HepG2 (cell line): Measurements from ENCODE around the gene ARHGAP45. TPM values are rescaled to one million over a fixed set of nuclear protein-coding genes. Genes with fewer than 3 reads are reported as not detected.
A peak's percentile ranks its signal among the peaks of the same experiment; 100 is the strongest.

Experiments
- EED ChIP-seq: sonication (generic); formaldehyde crosslinking; IDR thresholded peaks from 2 replicates; pipeline ENCODE4 v1.5.0; 2020; ENCODE audit warnings: mild to moderate bottlenecking, missing genetic modification reagents
- HNF1B ChIP-seq: sonication (generic); formaldehyde crosslinking; IDR thresholded peaks from 2 replicates; pipeline ENCODE4 v1.5.1; 2020; ENCODE audit warnings: mild to moderate bottlenecking, moderate library complexity, missing genetic modification reagents
- KDM5A ChIP-seq: fragments of 200-600 bp; sonication (generic); IDR thresholded peaks from 2 replicates; pipeline ENCODE4 v1.7.0; 2018; ENCODE audit warnings: antibody characterized with exemption, mild to moderate bottlenecking, low read length, borderline replicate concordance
- KLF11 ChIP-seq: IDR thresholded peaks from 2 replicates; pipeline ENCODE4 v1.6.1; 2016; ENCODE audit warnings: missing compliant biosample characterization
- MAF1 ChIP-seq: sonication (generic); formaldehyde crosslinking; IDR thresholded peaks from 2 replicates; pipeline ENCODE4 v1.5.0; 2020; ENCODE audit warnings: missing genetic modification reagents, borderline replicate concordance
- SOX13 ChIP-seq, 3 experiments: fragments of 450-650 bp in 1 of 3; sonication (generic) in 1 of 3; formaldehyde crosslinking in 1 of 3; IDR thresholded peaks in 2 of 3; conservative IDR thresholded peaks in 1 of 3; 2 replicates each; pipeline versions ENCODE4 v1.5.0 to v1.6.1; 2016 to 2020; ENCODE audit warnings: antibody characterized with exemption in 1 of 3, mild to moderate bottlenecking in 1 of 3, missing compliant biosample characterization in 1 of 3, missing genetic modification reagents in 1 of 3, moderate library complexity in 1 of 3
- SRSF9 ChIP-seq: fragments of 200-400 bp; formaldehyde crosslinking; IDR thresholded peaks from 2 replicates; pipeline ENCODE4 v1.6.1; 2018; ENCODE audit warnings: borderline replicate concordance, mild to moderate bottlenecking, low read depth, low read length; ENCODE audit not compliant: insufficient read depth, poor library complexity, severe bottlenecking
- ZFP82 ChIP-seq: sonication (generic); formaldehyde crosslinking; IDR thresholded peaks from 2 replicates; pipeline ENCODE4 v1.5.1; 2020; ENCODE audit warnings: mild to moderate bottlenecking, missing genetic modification reagents, borderline replicate concordance
- ZNF326 ChIP-seq: sonication (generic); formaldehyde crosslinking; IDR thresholded peaks from 2 replicates; pipeline ENCODE4 v1.4.0; 2020; ENCODE audit warnings: missing genetic modification reagents, borderline replicate concordance
- ZNF44 ChIP-seq: sonication (generic); formaldehyde crosslinking; IDR thresholded peaks from 2 replicates; pipeline ENCODE4 v1.5.1; 2020; ENCODE audit warnings: mild to moderate bottlenecking, missing genetic modification reagents
- ZNF605 ChIP-seq: sonication (generic); formaldehyde crosslinking; IDR thresholded peaks from 2 replicates; pipeline ENCODE4 v1.8.0; 2022; ENCODE audit warnings: mild to moderate bottlenecking, missing genetic modification reagents
- ZNF687 ChIP-seq: sonication (generic); formaldehyde crosslinking; IDR thresholded peaks from 2 replicates; pipeline ENCODE4 v1.5.1; 2020; ENCODE audit warnings: mild to moderate bottlenecking, missing genetic modification reagents, moderate library complexity
- ZNF83 ChIP-seq: sonication (generic); formaldehyde crosslinking; IDR thresholded peaks from 2 replicates; pipeline ENCODE4 v1.4.0; 2020; ENCODE audit warnings: missing genetic modification reagents, mild to moderate bottlenecking, borderline replicate concordance
- ZSCAN9 ChIP-seq: IDR thresholded peaks from 2 replicates; pipeline ENCODE4 v1.6.1; 2016; ENCODE audit warnings: borderline replicate concordance
- polyA plus RNA-seq, 8 experiments: library from polyadenylated mRNA; depleted of rRNA in 3 of 8; stranded (reverse) in 7 of 8; unstranded in 1 of 8; fragments of >200 nt; fragmentation: Illumina TruSeq in 4 of 8; extraction: Trizol in 4 of 8; gene quantifications; 2 replicates each; pipeline versions ENCODE4 v1.2.1 to v1.2.3, GENCODE V29; 2011 to 2016; ENCODE audit warnings: low read depth in 4 of 8, missing spikeins in 1 of 8, mixed read lengths in 1 of 8; ENCODE audit not compliant: insufficient read depth in 1 of 8
- total RNA-seq, 5 experiments: library from RNA; depleted of rRNA; stranded (reverse); fragments of >200 nt; fragmentation: Illumina TruSeq; extraction: Trizol; gene quantifications; 2 replicates each; pipeline ENCODE4 v1.2.3, GENCODE V29; 2016; ENCODE audit warnings: low read depth in 1 of 5
- TF ChIP-seq, protein P1 (sequence below): sonication (generic); formaldehyde crosslinking; IDR thresholded peaks from 2 replicates; pipeline ENCODE4 v1.4.0; 2020; ENCODE audit warnings: missing genetic modification reagents
- TF ChIP-seq, protein P2 (sequence below): sonication (generic); formaldehyde crosslinking; IDR thresholded peaks from 2 replicates; pipeline ENCODE4 v1.8.1; 2023; ENCODE audit warnings: mild to moderate bottlenecking, missing genetic modification reagents

Gene ARHGAP45
- total and polyA plus RNA-seq, 2 of the 13 experiments (the other 11 are each of a cell fraction or from before 2014, with no cell fraction given): 0.84 to 32.0 TPM

DNA sequence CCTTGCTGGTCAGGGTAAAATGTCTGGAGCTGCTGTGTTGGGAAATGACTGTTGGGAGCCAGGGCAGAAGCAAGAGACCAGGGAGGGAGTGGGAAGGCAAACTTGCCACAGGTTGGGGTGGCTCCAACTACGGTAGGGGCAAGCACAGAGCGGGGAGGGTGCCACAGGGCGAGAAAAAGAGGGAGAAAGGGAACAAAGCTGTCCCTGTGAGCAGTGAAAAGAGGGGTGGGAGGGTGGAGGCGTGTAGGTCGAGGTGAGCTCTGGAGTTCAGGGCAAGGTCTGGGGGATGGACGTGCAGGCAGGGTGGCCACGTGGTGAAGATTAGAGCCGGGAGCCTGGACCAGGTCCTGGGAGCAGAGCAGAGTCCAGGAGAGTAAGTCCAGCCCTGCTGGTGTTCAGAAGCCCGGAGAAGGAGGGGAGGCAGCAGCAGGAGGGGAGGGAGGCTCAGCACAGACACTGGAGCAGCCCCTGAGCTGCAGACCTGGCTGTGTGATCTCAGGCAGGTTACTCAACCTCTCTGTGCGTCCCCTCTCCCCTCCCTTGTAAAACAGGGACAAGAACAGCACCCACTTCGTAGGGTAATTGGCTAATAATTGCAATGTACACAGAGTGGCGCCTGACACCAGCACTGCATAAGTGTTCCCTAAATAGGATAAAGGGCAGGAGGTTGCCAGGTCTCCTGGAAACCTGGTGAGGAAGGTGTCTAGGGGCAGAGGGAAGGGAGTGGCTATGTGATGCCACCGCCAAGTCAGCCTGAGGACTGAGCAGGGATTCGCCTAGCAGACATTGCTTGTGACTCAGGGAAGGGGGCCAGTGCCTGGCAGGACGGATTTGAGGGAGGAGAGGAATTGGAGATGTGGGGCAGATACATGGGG is 31.4 kb downstream of the ARHGAP45 start (continued):
- no peak; the same call in 1 of the 2 replicates for TF ChIP-seq HNF1B
- no peak; the same call in 1 of the 2 replicates for TF ChIP-seq ZFP82 (CRISPR knock-in tag)
- TF ChIP-seq ZNF44 (CRISPR knock-in tag): no peak
- no peak for TF ChIP-seq KDM5A
- no peak for TF ChIP-seq KLF11
- TF ChIP-seq, protein P1, sequence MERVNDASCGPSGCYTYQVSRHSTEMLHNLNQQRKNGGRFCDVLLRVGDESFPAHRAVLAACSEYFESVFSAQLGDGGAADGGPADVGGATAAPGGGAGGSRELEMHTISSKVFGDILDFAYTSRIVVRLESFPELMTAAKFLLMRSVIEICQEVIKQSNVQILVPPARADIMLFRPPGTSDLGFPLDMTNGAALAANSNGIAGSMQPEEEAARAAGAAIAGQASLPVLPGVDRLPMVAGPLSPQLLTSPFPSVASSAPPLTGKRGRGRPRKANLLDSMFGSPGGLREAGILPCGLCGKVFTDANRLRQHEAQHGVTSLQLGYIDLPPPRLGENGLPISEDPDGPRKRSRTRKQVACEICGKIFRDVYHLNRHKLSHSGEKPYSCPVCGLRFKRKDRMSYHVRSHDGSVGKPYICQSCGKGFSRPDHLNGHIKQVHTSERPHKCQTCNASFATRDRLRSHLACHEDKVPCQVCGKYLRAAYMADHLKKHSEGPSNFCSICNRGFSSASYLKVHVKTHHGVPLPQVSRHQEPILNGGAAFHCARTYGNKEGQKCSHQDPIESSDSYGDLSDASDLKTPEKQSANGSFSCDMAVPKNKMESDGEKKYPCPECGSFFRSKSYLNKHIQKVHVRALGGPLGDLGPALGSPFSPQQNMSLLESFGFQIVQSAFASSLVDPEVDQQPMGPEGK: no peak
- TF ChIP-seq ZSCAN9 (CRISPR knock-in tag): no peak
- TF ChIP-seq ZNF687 (CRISPR knock-in tag): peak; percentile 95
- TF ChIP-seq SOX13 (IDR thresholded peaks at IDR 0.05): 0 out of 2 replicates have a peak, but pooled peaks have one; percentile 29
- TF ChIP-seq SOX13 (CRISPR knock-in tag; conservative IDR thresholded peaks at IDR 0.05 in 1 of 2, IDR thresholded peaks at IDR 0.05 in 1 of 2): no peak; a peak in 3 of 4 replicates
- no peak; the same call in 1 of the 2 replicates for TF ChIP-seq EED (CRISPR knock-in tag)
- no peak for TF ChIP-seq SRSF9
- no peak for TF ChIP-seq MAF1 (CRISPR knock-in tag)
- peak; percentile 53; the same call in 1 of the 2 replicates for TF ChIP-seq ZNF605 (CRISPR knock-in tag)
- TF ChIP-seq ZNF326 (CRISPR knock-in tag): no peak
- peak; percentile 72; the same call in 1 of the 2 replicates for TF ChIP-seq ZNF83 (CRISPR knock-in tag)
- TF ChIP-seq, protein P2, sequence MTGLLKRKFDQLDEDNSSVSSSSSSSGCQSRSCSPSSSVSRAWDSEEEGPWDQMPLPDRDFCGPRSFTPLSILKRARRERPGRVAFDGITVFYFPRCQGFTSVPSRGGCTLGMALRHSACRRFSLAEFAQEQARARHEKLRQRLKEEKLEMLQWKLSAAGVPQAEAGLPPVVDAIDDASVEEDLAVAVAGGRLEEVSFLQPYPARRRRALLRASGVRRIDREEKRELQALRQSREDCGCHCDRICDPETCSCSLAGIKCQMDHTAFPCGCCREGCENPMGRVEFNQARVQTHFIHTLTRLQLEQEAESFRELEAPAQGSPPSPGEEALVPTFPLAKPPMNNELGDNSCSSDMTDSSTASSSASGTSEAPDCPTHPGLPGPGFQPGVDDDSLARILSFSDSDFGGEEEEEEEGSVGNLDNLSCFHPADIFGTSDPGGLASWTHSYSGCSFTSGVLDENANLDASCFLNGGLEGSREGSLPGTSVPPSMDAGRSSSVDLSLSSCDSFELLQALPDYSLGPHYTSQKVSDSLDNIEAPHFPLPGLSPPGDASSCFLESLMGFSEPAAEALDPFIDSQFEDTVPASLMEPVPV (CRISPR knock-in tag): no peak
